ENCODE measurements around the gene C5orf63.

DNA sequence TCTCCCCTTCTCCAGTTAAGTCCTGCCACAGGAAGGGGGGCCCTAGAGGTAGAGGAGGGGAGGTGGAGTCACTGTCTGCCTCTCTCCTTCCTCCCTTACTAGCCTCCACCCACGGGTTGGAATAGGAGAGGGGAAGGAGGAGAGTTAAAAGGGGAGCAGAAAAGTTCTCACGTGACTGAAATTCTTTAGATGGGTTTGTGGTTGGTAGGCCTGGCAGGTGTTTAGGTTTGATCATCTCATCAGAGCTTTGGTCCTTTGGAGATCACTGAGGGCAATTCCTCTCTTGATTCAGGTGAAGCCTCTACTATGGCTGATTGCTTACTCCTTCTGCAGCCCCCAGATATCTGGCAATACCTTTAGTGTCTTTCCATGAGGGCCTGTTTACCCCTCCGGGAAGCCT is 24.9 kb upstream of the C5orf63 start:
- TF ChIP-seq EP300 (IDR thresholded peaks at IDR 0.05) (no peak), CTCF (IDR thresholded peaks at IDR 0.05) (no peak), POLR2A (IDR thresholded peaks at IDR 0.05) (no peak)
